Right lobe of liver (tissue), 6 donors: ENCODE measurements around the gene PTPRD. TPM values are rescaled to one million over a fixed set of nuclear protein-coding genes. Genes with fewer than 3 reads are reported as not detected.

Experiments used
- ATAC-seq, 4 donors: fragments of 200-7000 bp; cut with Tn5 transposase; one replicate each; pipeline ENCODE4 v1.9.1; 2020; ENCODE audit warnings: mild to moderate bottlenecking in 4 of 4, moderate library complexity in 4 of 4
- DNase-seq, 3 donors: peaks; one replicate each; pipeline ENCODE4 v3.0.0-alpha.2; 2020
- H3K27ac ChIP-seq, 3 donors: fragments of 200-600 bp; one replicate each; pipeline ENCODE4 v1.8.0; 2022
- H3K27me3 ChIP-seq, 2 donors: fragments of 200-600 bp; one replicate each; pipeline ENCODE4 v1.8.0; 2022
- H3K36me3 ChIP-seq, 4 donors: fragments of 200-600 bp; sonication (generic) in 1 of 4; one replicate each; pipeline versions ENCODE4 v1.5.1 to v1.8.0; 2017 to 2022; ENCODE audit warnings: control low read depth in 1 of 4
- H3K4me1 ChIP-seq, 4 donors: fragments of 200-600 bp; sonication (generic) in 1 of 4; one replicate each; pipeline versions ENCODE4 v1.5.1 to v1.8.0; 2017 to 2022; ENCODE audit warnings: control low read depth in 1 of 4
- H3K4me3 ChIP-seq, 3 donors: fragments of 200-600 bp; one replicate each; pipeline ENCODE4 v1.8.0; 2022
- H3K9me3 ChIP-seq, 4 donors: fragments of 200-600 bp; sonication (generic) in 1 of 4; one replicate each; pipeline versions ENCODE4 v1.5.1 to v1.8.0; 2017 to 2022; ENCODE audit warnings: control low read depth in 1 of 4
- CTCF ChIP-seq, 4 donors: fragments of 200-600 bp in 3 of 4; fragments of 450-650 bp in 1 of 4; IDR thresholded peaks; one replicate each; pipeline versions ENCODE4 v1.5.1 to v1.8.0; 2016 to 2022; ENCODE audit warnings: antibody characterized with exemption in 4 of 4, mild to moderate bottlenecking in 2 of 4
- POLR2A ChIP-seq: fragments of 450-650 bp; IDR thresholded peaks from one replicate; pipeline ENCODE4 v1.6.1; 2017; ENCODE audit warnings: antibody characterized with exemption, mild to moderate bottlenecking
- WGBS: methylation state at CpG from one replicate; pipeline ENCODE4 v1.1.6; 2018; ENCODE audit warnings: low coverage, low lambda C conversion rate; ENCODE audit not compliant: insufficient coverage; ENCODE audit errors: missing lambda C conversion rate; 5-methylcytosine and 5-hydroxymethylcytosine counted together
- intact Hi-C, 2 donors: fragments of 100-400 bp; cut with DNase I; formaldehyde crosslinking; loops; one replicate each; pipeline versions ENCODE4 v1.11.2 to v1.14.1; 2022
- total RNA-seq, 6 experiments: library from RNA; depleted of rRNA in 2 of 6; stranded (reverse); fragments of >200 nt in 2 of 6; fragmentation: NEBNext Ultra II Directional in 3 of 6; extraction: Animal tissue kit (Norgen Biotek cat#: 25700) in 3 of 6; gene quantifications; one replicate each; pipeline versions ENCODE4 v1.1.0 to v1.2.4, GENCODE V29; 2016 to 2023
- donor health status: DM: no; HTN: yes; CAD: no.
- donor health status: DM: no; HTN: no; CAD: no.
- donor health status: DM: no; HTN: no; CAD: no.
- donor health status: DM: no; HTN: yes; CAD: no.
- donor health status: DM: no; HTN: yes; CAD: no.

PTPRD gene
- total RNA-seq, 6 experiments from 2014 or later = 5.4 to 29.8 (median 13.9) TPM

DNA sequence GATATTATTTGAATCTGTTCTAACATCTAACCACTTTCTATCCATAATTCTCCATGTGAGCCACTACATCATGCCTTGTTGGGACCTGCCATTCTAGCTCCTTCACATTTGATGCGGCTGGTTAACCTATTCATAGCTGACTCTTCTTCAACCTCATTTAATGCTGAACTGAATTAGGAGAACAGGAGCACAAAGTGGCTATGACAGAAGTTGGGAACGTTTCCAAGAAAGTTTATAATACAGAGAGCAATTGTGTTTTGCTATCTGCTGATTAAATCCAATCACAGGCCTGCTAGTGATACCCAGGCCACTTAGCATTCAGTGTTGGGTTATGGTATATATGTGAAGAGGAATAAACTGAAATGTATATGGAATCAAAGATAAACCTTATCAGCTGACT, 440.3 kb downstream of the PTPRD start:
- ATAC-seq (no peak), DNase-seq (no peak)
- Histone ChIP-seq H3K27me3 (no peaks in the 10 kb centered on the region), H3K27ac (no peak overlapping the region), H3K4me1 (no peaks in the 10 kb centered on the region), H3K36me3 (no peaks in the 10 kb centered on the region), H3K4me3 (no peak overlapping the region), H3K9me3 (no peaks in the 10 kb centered on the region)
- WGBS = 35% methylated on average over 2 of the region's 2 CpGs
- intact Hi-C loops = no loop called here
- TF ChIP-seq POLR2A = no peak
- no peak for TF ChIP-seq CTCF (IDR thresholded peaks at IDR 0.05)

GRCh38 chr9:10168241-10168640, 444.6 kb downstream of the PTPRD start:
- TF ChIP-seq POLR2A (no peak), CTCF (IDR thresholded peaks at IDR 0.05) (no peak)
- WGBS = 29% methylated on average over 1 of the region's 1 CpG
- Histone ChIP-seq H3K36me3 (no peaks in the 10 kb centered on the region), H3K27ac (no peak overlapping the region), H3K27me3 (no peaks in the 10 kb centered on the region), H3K4me3 (no peak overlapping the region), H3K9me3 (no peaks in the 10 kb centered on the region), H3K4me1 (no peaks in the 10 kb centered on the region)
- ATAC-seq (no peak), DNase-seq (no peak)
- intact Hi-C loops = no loop called here

- intact Hi-C loops = no loop called here
- H3K36me3 ChIP-seq = no peaks in the 10 kb centered on the region
- ATAC-seq = no peak
Observed at GRCh38 chr9:10148796-10149195, 464.0 kb downstream of the PTPRD start.

DNA sequence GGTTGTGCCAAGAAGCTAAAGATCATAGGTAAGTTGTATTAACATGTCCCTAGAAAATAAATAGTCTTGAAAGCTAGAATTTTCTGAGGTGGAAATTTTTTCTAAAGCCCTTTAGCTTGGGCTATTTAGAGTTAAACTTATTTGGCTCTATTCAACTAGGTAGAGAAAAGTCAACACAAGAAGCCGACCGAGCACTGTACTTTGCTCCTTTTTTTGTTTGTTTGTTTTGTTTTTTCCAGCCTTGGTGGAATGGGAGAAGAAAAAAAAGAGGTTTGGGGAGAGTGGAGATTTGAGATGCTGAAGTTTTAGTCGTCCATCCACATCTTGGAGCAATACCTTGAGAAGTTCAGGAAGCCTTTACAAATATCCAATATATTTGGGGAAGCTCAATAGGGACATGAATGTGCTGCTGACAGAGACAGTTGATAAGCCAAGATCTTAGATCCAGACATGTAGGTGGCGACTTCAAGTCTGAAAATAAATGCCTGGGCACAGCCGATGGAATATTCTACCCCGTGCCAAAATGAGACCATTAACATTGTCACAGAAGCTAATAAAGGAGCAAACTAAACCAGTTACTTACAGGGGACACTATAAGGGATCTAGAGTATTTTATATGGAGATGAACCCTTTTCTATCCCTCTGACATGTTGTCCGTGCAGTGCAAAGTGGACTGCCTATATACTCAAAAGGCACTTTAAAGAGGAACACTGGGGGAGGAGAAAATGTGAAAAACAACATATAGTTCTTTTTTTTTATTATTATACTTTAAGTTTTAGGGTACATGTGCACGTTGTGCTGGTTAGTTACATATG, 466.1 kb downstream of the PTPRD start:
- TF ChIP-seq POLR2A (no peak), CTCF (IDR thresholded peaks at IDR 0.05) (no peak)
- peak; percentile 88 to 94 (median 92) for ATAC-seq
- DNase-seq = peak in 1 of 3 donors; percentile 45
- intact Hi-C loops = no loop called here
- H3K4me3 ChIP-seq = peak overlapping the region; percentile 19 to 45 (median 43)
- peaks cover 0 to 7% (median 0%) of the 10 kb centered on the region in 4 donors for H3K4me1 ChIP-seq
- no peaks in the 10 kb centered on the region for H3K36me3 ChIP-seq
- no peaks in the 10 kb centered on the region for H3K9me3 ChIP-seq
- 33% methylated on average over 8 of the region's 8 CpGs for WGBS
- H3K27ac ChIP-seq = peak overlapping the region; percentile 12 to 74 (median 56)
- no peaks in the 10 kb centered on the region for H3K27me3 ChIP-seq

More at GRCh38 chr9:10148796-10149195, 464.0 kb downstream of the PTPRD start:
- Histone ChIP-seq H3K27ac (no peak overlapping the region), H3K4me3 (no peak overlapping the region), H3K4me1 (peaks cover 0 to 7% (median 0%) of the 10 kb centered on the region in 4 donors), H3K9me3 (no peaks in the 10 kb centered on the region), H3K27me3 (no peaks in the 10 kb centered on the region)
- DNase-seq = no peak
- TF ChIP-seq POLR2A (no peak), CTCF (IDR thresholded peaks at IDR 0.05) (no peak)
